Measurements from ENCODE around the gene KRTAP22-2.

Gene KRTAP22-2

GRCh38 chr21:30590297-30590696, at the start of gene KRTAP22-2:
Gene KRTAP22-2, minus strand, starts transcription at chr21:30590397.
- DNase-seq (ENCODE audit: low read depth in 4 of 4, low spot score in 1 of 4) = no peak

- no peak for DNase-seq (ENCODE audit: low read depth in 4 of 4, low spot score in 1 of 4)
Observed at GRCh38 chr21:30638686-30639085, 48.5 kb upstream of the KRTAP22-2 start.

GRCh38 chr21:30634906-30635305, 44.7 kb upstream of the KRTAP22-2 start, which contains the start of gene KRTAP20-2:
Gene KRTAP20-2, plus strand, starts transcription at chr21:30635206. Its CDS starts 58 bp downstream, at chr21:30635264.
- DNase-seq (ENCODE audit: low read depth in 4 of 4, low spot score in 1 of 4) = no peak

GRCh38 chr21:30629200-30629599, 39.0 kb upstream of the KRTAP22-2 start:
- no peak for DNase-seq (ENCODE audit: low read depth in 4 of 4, low spot score in 1 of 4)

- DNase-seq (ENCODE audit: low read depth in 4 of 4, low spot score in 1 of 4) = no peak
Observed at GRCh38 chr21:30628109-30628508, 37.9 kb upstream of the KRTAP22-2 start.

GRCh38 chr21:30625449-30626165, 35.4 kb upstream of the KRTAP22-2 start:
- no peak for DNase-seq (ENCODE audit: low read depth in 4 of 4, low spot score in 1 of 4)

- no peak for DNase-seq (ENCODE audit: low read depth in 4 of 4, low spot score in 1 of 4)
Observed at GRCh38 chr21:30623362-30623761, 33.2 kb upstream of the KRTAP22-2 start.

GRCh38 chr21:30620522-30620921, 30.3 kb upstream of the KRTAP22-2 start, which contains the start of gene KRTAP20-4:
Gene KRTAP20-4, plus strand, starts transcription at chr21:30620627.
- no peak for DNase-seq (ENCODE audit: low read depth in 4 of 4, low spot score in 1 of 4)

- DNase-seq (ENCODE audit: low read depth in 4 of 4, low spot score in 1 of 4) = no peak
Observed at GRCh38 chr21:30620080-30620479, 29.9 kb upstream of the KRTAP22-2 start.

- no peak for DNase-seq (ENCODE audit: low read depth in 4 of 4, low spot score in 1 of 4)
Observed at GRCh38 chr21:30616125-30616524, 25.9 kb upstream of the KRTAP22-2 start, which contains the start of gene KRTAP20-1. Gene KRTAP20-1, plus strand, starts transcription at chr21:30616425. Its CDS starts 30 bp downstream, at chr21:30616455.

- DNase-seq (ENCODE audit: low read depth in 4 of 4, low spot score in 1 of 4) = no peak
Observed at GRCh38 chr21:30615199-30615598, 25.0 kb upstream of the KRTAP22-2 start.

- no peak for DNase-seq (ENCODE audit: low read depth in 4 of 4, low spot score in 1 of 4)
Observed at GRCh38 chr21:30613836-30614235, 23.6 kb upstream of the KRTAP22-2 start, which contains the start of gene KRTAP6-1. Gene KRTAP6-1, minus strand, starts transcription at chr21:30613930. Its CDS starts 26 bp downstream, at chr21:30613904.

GRCh38 chr21:30612132-30612531, 21.9 kb upstream of the KRTAP22-2 start:
- no peak for DNase-seq (ENCODE audit: low read depth in 4 of 4, low spot score in 1 of 4)

GRCh38 chr21:30605968-30606367, 15.8 kb upstream of the KRTAP22-2 start:
- no peak for DNase-seq (ENCODE audit: low read depth in 4 of 4, low spot score in 1 of 4)

GRCh38 chr21:30600787-30601186, 10.6 kb upstream of the KRTAP22-2 start, which contains the start of gene KRTAP22-1:
Gene KRTAP22-1, plus strand, starts transcription at chr21:30601087.
- DNase-seq (ENCODE audit: low read depth in 4 of 4, low spot score in 1 of 4) = no peak

- no peak for DNase-seq (ENCODE audit: low read depth in 4 of 4, low spot score in 1 of 4)
Observed at GRCh38 chr21:30598802-30599201, 8.6 kb upstream of the KRTAP22-2 start, which contains the start of gene KRTAP6-2. Gene KRTAP6-2, minus strand, starts transcription at chr21:30598902. Its CDS starts 28 bp downstream, at chr21:30598874.

- DNase-seq (ENCODE audit: low read depth in 4 of 4, low spot score in 1 of 4) = no peak
Observed at GRCh38 chr21:30592140-30592539, 1.9 kb upstream of the KRTAP22-2 start, which contains the start of gene KRTAP6-3. Gene KRTAP6-3, plus strand, starts transcription at chr21:30592440. Its CDS starts 6 bp downstream, at chr21:30592446.

- DNase-seq (ENCODE audit: low read depth in 4 of 4, low spot score in 1 of 4) = no peak
Observed at GRCh38 chr21:30582870-30583269, 7.3 kb downstream of the KRTAP22-2 start.

- no peak for DNase-seq (ENCODE audit: low read depth in 4 of 4, low spot score in 1 of 4)
Observed at GRCh38 chr21:30580132-30580531, 10.1 kb downstream of the KRTAP22-2 start.

GRCh38 chr21:30579346-30579745, 10.9 kb downstream of the KRTAP22-2 start:
- no peak for DNase-seq (ENCODE audit: low read depth in 4 of 4, low spot score in 1 of 4)

- no peak for DNase-seq (ENCODE audit: low read depth in 4 of 4, low spot score in 1 of 4)
Observed at GRCh38 chr21:30577766-30578165, 12.4 kb downstream of the KRTAP22-2 start.

- DNase-seq (ENCODE audit: low read depth in 4 of 4, low spot score in 1 of 4) = no peak
Observed at GRCh38 chr21:30567617-30568016, 22.6 kb downstream of the KRTAP22-2 start.

All from stimulated activated CD4-positive, alpha-beta T cell treated with anti-CD3 and anti-CD28 coated beads, Interleukin-1b, Interleukin-23, amount 100 ng/mL, for 24 hours (primary cell).